Smooth muscle cell of the umbilical artery (primary cell): ENCODE measurements around the gene ACTN4. TPM values are rescaled to one million over a fixed set of nuclear protein-coding genes. Genes with fewer than 3 reads are reported as not detected.

Experiments used
- total RNA-seq: library from RNA; depleted of rRNA; stranded (reverse); fragments of >200 nt; gene quantifications from 2 replicates; pipeline ENCODE4 v1.2.3, GENCODE V29; 2014

The ACTN4 gene
- total RNA-seq = 257 and 911 TPM in 2 replicates

GRCh38 chr19:38647368-38647965 is at the start of gene ACTN4:
Gene ACTN4 (plus strand): TSS chr19:38647649. CDS start chr19:38647746, 97 bp downstream.

GRCh38 chr19:38617764-38618589 is 29.5 kb upstream of the ACTN4 start, which contains the start of gene MAP4K1:
Gene MAP4K1 (minus strand): TSS chr19:38617953. CDS start chr19:38617895, 58 bp downstream.

DNA sequence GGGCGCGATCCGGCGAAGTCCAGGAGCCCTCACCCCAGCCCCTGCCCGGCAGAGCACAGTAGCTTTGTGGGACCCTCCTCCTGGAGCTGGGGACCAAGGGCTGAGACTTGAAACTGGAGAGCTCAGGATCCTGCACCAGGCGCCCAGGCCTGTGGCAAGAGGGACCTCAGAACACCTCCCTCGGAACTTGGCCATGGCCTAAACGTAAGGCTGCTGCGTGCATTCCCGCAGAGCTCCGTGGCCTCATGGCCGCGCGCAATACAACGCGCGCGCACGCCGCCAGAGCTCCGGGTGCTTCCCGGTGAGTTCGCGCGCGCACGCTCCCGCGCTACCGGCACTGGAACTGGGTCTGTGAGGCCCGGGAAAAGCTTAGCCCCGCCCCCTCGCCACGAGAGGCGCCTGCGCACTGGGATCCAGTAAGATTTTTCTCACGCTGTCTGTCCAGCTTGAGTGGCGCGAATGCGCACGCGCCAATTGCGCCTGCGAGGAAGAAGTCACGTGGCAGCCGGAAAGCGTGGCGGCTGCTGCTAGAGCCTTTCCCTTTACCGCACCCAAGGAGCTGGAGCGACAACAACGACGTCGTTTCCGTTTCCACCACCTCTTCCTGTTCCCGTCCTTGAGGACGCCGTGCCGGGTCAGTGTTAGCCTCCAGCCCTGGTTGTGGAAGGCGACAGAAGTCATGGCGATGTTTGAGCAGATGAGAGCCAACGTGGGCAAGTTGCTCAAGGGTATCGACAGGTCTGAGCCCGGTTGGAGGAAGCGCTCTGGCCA is 28.7 kb upstream of the ACTN4 start, which contains the start of gene EIF3K:
Gene EIF3K (plus strand): TSS at position 599 of the 771 bp plus-strand sequence. CDS start 81 bp downstream, at position 680.

DNA sequence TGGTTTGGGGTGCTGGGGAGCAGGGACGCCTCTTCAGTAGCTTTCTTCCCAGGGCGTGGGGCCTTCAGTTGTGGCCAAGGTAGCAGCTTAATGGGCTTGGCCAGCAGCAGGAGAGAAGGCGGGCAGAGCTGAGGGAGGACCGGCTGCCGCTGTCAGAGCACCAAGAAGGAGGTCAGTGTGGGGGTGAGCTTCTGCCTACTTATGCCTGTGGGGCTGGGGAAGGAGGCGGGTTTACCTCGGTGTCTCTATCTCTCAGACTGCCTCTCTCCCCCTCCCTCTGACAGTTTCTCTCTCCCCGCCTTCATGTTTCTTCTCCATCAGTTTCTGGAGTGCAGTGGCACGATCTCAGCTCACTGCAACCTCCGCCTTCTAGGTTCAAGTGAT is 96.8 kb downstream of the ACTN4 start, which contains the start of gene CAPN12:
Gene CAPN12 (minus strand): TSS at position 177 of the 384 bp plus-strand sequence. CDS start 309 bp downstream, outside the sequence.

GRCh38 chr19:38773469-38774177 is 126.2 kb downstream of the ACTN4 start, which contains the start of gene LGALS7:
Gene LGALS7 (minus strand): TSS chr19:38773517. CDS start chr19:38773492, 25 bp downstream.

Other genes with a start within 250 kb of the ACTN4 start
- 7.1 and 7.8 TPM in 2 replicates for gene FAM98C, start 244.6 kb upstream of the ACTN4 start, total RNA-seq
- not detected in 2 replicates for gene RASGRP4, start 221.4 kb upstream of the ACTN4 start, total RNA-seq
- 0.09 TPM in 1 of 2 replicates, not detected in the other for gene RYR1, start 214.0 kb upstream of the ACTN4 start, total RNA-seq
- not detected in 2 replicates for gene MAP4K1, start 29.7 kb upstream of the ACTN4 start, total RNA-seq
- 192 and 281 TPM in 2 replicates for gene EIF3K, start 28.5 kb upstream of the ACTN4 start, total RNA-seq
- 0.30 and 0.46 TPM in 2 replicates for gene CAPN12, start 96.8 kb downstream of the ACTN4 start, total RNA-seq
- gene LGALS7, start 125.9 kb downstream of the ACTN4 start, total RNA-seq = not detected in 2 replicates
- gene LGALS7B, start 141.6 kb downstream of the ACTN4 start, total RNA-seq = not detected in 2 replicates
- gene LGALS4, start 165.3 kb downstream of the ACTN4 start, total RNA-seq = not detected in 2 replicates
- 14.1 and 17.5 TPM in 2 replicates for gene ECH1, start 184.1 kb downstream of the ACTN4 start, total RNA-seq
- gene HNRNPL, start 202.3 kb downstream of the ACTN4 start, total RNA-seq = 128 and 209 TPM in 2 replicates
- 1.2 and 3.9 TPM in 2 replicates for gene RINL, start 230.6 kb downstream of the ACTN4 start, total RNA-seq